Measurements from ENCODE around the gene SSBP1.
"Not testable (repeated sequence)": the region's sequence is repeated elsewhere in the genome, so short reads cannot be mapped to it uniquely, and the experiment has no call there.

SSBP1 gene, protein sequence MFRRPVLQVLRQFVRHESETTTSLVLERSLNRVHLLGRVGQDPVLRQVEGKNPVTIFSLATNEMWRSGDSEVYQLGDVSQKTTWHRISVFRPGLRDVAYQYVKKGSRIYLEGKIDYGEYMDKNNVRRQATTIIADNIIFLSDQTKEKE

DNA sequence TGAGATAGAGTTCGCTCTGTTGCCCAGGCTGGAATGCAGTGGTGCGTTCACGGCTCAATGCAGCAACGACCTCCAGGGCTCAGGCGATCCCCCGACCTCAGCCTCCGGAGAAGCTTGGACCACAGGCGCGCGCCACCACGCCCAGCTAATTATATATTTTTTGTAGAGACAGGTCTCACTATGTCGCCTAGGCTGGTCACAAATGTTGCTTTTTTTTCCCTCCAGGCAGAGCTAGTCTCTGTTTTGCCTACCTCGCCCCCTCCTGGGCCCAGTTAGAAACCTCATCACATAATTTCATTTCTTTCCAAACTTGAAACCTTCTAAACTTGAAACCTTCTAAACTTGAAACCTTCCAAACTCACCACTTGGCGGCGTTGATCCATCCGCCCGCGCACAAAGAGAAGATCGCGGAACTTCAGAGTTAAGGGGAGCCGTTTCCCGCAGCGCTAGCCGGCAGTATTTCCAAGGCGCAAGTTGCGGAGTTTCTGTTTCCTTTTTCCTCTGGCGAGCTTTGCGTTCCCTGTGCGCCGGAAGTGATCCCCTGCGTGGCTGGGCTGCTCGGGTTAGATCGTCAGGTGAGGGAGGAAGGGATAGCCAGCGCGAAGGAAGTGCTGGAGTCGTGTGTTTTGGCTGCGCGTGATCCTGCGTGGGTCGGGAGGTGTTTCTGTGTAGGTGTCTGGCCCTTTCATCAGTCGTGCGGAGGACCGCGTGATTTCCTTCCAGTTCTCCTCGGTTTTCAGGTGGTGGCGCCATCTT is at the start of gene SSBP1:
SSBP1 (plus strand) TSS at position 523 of the 756 bp plus-strand sequence. CDS start 809 bp downstream, outside the sequence.
- peak; percentile 82 for DNase-seq

DNA sequence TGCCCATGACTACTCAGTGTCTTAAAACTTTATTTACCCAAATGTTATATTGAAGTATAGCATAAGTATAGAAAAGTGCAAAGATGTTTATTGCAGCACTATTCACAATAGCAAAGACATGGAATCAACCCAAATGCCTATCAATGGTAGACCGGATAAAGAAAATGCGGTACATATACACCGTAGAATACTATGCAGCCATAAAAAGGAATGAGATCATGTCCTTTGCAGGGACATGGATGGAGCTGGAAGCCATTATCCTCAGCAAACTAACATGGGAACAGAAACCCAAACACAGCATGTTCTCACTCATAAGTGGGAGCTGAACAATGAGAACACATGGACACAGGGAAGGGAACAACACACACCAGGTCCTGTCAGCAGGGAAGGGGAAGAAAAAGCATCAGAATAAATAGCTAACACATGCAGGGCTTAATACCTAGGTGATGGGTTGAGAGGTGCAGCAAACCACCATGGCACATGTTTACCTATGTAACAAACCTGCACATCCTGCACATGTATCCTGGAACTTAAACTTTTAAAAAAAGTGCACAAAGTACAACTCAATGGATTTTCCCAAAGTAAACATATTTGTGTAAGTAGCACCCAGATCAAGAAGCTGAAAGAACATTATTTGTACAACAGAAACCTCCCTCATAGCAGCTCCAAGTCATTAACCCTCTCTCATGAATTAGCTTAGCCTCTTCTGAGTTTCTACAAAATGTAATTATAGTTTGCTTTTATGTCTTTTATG is 48.9 kb upstream of the SSBP1 start:
- not testable (repeated sequence) for DNase-seq

DNA sequence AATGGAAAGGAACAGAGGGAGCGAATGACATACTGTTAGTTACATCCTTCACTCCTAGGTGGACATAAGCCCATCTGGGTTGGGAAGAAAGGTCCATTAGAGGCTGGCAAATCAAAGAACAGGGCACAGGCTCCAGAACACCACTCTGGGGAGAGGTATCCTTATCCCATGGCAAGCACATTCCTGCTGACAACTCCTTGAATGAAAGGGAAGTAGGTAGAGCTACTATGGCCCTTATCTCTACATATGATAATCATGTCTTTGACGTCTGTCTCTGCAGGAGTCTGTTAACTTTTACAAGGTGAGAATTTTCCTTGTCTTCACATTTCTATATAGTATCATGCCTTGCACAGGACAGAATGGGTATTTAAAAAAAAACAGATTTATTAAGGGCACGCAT is 46.6 kb upstream of the SSBP1 start:
- no peak for DNase-seq

DNA sequence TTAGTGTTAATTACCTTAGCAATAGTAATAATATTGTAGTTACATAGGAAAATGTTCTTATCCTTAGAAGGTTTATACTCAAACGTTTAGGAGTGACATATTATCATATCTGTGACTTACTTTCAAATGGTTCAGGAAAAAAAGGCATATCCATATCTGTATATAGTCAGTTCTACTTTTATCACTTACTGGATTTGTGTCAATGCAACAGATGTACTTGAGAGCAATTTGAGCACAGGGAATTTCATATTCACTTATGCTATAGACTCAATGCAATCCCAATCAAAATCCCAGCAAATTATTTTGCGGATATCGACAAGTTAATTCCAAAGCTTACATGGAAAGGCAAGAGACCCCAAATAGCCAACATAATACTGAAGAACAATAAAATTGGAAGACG is 46.2 kb upstream of the SSBP1 start:
- no peak for DNase-seq

DNA sequence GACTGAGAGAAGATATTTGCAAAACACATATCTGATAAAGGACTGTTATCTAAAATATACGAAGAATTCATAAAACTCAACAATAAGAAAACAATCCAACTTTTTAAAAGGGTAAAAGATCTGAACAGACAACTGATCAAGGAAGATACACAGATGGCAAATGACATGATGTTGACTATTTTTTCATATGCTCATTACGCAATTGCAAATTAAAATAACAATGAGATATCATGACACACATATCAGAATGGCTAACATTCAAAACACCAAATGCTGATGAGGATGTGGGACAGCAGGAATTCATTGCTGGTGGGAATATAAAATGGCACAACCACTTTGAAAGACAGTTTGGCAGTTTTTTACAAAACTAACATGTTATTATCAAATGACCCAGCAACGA is 45.1 kb upstream of the SSBP1 start:
- DNase-seq = no peak

DNA sequence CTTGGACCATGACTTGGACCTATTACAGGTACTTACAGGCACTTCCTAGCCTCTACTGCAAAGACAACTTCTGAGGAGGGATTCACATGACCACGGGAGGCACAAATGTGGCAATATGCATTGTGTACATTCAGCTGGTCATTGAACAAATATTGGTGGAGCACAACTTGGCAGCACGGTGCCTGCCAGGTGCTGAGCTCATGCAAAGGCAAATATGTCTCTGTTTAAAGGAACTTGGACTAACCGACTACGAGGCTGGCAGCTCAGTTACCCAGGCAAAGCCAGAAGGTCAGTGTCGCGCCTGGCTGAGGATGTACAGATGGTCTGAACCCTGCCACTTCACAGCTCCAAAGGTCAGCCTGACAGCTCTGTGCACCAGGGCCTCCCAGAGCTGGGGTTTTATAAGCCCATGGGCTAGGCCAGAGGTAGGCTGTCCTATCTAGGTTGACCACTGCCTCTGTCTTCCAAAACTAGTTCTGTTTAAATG is 42.3 kb upstream of the SSBP1 start:
- no peak for DNase-seq

DNA sequence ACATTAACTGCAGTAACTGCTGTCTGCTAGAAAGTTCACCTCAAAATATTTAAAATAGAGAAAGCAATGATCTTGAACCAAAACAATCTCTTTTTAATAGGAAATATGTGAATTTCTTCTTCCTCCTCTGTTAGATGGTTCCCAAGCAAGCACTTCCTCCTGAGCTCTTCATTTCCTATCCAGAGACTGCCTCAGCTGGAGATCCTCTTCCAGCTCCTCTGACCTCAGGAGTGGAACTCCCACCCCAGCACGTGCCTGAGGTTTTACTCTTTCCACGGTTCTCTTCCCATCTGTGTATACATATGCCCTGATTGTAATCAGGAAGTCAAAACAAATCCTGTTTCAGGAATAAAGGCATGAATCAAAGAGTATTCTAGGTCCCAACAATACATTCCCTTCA is 41.8 kb upstream of the SSBP1 start:
- no peak for DNase-seq

DNA sequence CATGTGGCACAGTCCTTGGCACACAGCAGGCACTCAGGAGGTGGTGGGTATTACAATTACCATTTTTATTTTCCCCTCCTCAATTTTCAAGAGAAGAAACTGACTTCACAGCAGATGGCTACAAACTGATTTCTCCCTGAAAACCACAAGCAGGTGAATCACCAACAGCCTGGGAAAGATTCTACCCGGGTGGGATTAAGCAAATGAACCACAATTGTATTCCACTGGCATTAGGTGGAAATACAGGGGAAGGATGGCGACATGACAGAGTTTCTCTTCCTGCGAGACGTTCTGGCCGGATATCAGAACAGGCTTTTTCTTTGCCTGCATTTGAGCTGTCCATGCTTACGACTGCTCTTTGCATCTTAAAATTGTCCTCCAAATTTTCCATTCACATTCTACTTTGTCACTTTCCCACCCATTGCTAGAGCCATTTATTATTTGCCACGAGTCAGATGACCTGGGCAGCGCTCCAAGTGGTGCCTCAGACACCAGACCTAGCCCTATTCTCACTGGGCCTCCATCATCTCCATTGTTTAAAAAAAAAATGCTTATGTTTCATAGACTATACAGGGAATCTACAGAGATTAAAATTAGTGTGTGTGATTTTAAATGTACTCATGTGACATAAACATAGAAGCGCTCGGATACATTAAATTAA is 40.8 kb upstream of the SSBP1 start:
- no peak for DNase-seq

DNA sequence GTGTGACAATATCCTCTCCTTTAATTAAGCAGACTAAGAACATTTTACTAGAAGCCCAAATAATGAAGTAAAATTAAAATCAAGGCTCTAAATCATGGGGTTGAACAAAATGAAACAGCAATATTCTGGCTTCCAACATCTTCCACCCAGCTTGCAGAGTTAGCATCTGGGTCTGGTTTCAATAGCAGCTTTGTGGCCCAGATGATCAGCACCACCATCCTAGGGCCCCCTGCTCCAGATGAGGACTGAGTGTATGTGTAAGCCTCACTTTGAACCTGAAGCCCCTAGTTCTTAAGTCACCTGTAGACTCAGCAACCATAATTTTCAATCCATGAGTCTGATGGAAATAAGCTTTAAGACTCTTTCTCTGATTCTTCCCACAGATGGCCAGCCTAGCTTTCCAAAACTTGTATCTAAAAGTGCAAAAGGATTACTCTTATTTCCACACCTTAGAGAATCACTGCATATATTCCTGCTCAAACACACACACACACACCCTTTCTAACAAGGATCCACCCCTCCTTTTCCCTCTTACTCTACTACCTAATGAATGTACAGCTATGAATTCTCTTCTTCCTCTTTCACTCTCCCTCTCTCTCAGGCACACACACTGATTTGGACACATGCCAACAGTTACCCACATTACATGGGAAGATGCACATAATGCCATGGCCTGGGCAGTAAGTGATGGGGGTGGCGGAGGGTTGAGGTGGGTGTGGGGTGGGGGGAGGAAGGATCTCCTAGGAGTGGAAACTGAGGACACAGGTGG is 39.7 kb upstream of the SSBP1 start:
- no peak for DNase-seq

DNA sequence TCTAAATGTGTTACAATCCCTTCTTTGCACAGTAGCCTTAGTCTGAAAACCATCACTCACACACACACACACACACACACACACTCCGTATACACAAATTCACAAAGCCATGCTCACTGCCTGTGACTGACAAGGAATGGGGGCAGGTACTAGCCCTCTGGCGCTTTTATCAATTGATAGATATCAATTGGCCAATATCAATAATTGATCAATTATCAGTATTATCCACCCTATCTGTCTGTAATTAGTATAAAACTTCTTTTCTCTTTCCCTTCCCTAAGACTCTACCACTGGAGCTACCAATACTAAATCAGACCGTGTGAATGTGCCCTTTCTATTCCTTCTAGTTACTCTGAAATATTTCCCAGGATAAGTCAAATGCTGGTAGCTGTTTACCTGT is 38.3 kb upstream of the SSBP1 start:
- DNase-seq = no peak

DNA sequence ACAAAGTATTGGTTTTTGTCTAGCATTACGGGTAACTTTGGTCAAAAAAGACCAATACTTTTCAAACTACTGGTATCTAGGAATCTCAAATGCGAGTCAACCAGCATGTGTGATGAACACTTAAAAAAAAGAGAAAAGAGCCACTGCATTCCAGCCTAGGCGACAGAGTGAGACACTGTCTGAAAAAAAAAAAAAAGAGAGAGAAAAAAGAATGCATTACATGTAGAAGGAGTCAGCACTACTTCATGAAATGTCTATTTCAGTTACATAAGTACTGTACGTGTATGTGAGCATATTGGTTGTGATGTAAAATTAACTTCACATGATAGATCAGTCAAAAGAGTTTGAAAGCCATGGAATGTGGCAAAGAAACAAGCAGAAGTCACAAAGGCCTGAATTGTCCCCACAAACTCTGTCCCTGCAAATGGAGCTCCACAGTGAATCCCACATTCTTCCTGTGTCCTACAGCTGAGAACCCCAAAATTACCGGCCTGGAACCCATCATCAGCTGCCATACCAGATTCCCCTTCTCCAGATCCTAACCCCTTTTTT is 37.8 kb upstream of the SSBP1 start:
- DNase-seq = no peak

DNA sequence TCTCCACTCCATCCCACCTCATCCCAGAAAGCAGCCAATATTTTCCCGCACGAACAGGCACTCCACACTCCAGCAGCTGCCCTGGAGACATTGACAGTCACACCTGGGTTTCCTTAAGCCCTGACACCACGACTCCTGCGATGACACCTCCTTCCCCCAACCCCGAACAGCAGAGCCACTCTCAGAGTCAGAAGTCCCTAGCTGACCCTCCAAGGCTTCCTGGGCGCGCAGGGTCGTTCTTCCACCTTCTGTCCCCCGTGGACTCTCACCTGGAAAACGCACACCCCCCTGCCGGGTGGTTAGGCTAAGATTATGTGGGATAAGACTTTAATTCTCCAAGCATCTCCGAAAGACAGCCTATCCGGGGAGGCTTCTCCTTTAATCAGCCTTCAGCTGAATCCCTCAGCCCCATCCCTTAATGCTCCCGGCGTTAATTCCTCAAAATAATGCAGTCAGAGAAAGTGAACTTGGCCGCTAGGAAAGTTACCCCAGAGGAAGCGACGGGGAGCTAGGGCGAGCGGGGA is 37.2 kb upstream of the SSBP1 start:
- no peak for DNase-seq

DNA sequence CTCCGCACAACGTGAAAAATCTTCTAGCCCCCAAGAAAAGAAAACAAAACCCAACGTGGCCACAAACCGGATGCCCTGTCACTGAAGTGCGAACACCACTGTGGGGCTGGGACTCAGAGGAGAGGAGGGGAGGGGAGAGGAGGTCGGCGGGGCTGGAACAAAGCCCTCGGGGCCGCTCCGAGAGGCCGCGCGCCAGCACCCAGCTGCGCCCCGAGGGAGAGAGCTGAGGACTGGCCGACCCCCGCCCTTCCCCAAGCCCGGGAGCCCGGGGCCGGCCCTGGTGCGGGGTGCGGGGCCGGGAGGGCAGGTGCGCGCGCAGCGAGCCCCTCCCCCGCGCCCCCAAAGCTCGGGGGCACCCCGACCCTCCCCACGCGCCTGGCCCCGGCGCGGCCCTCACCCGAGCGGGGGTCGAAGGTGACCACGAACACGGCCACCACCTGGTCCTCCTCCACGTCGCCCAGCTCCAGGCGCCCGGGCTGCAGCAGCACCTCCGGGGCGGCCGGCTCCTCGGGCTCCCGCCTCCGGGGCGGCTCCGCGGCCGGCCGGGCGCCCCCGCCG is 36.6 kb upstream of the SSBP1 start:
- DNase-seq = peak; percentile 54

DNA sequence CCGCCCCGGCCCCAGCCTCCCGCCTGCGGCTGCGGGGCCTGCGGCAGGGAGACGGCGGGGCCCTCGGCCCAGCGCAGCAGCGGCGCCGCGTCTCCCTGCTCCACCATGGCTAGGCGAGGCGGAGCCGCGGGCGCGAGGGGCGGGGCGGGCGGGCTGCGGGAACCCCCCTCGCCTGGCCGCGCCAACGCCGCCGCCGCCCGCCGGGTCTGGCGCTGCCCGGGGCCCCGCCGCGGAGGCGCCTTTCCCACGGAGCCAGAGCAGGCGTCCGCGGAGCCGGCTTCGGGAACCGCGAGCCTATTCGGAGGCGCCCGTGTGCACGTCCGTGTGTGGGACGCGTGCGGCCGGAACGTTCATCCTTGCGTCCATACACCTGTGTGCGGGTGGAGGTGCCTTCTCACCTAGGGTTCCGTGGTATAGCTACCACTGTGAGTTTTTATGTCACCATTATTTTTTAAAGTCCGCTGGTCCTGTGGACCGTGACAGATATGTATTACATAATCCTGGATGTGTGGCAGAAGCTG is 36.1 kb upstream of the SSBP1 start, which contains the start of gene DENND11:
DENND11 (minus strand) TSS at position 120 of the 521 bp plus-strand sequence; CDS start at position 107, 13 bp downstream.
- DNase-seq = peak; percentile 59

DNA sequence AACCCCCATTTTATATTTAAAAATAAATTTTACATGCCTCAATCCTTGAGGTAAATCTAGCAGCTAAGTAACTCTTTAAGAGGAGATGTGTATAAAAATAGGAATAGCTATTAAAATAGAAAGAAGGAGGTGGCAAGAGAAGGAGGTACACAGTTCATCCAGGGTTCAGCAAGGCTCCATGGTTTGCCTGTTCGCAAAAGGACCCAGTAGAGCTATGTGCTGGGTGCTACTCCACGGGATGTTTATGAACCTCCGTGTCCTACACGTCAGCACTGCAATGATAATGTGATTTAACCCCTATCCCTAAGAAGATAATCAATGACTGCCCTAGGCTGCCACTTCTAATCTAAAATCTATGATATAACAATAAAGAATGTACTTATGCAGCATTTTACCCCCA is 35.3 kb upstream of the SSBP1 start:
- no peak for DNase-seq

DNA sequence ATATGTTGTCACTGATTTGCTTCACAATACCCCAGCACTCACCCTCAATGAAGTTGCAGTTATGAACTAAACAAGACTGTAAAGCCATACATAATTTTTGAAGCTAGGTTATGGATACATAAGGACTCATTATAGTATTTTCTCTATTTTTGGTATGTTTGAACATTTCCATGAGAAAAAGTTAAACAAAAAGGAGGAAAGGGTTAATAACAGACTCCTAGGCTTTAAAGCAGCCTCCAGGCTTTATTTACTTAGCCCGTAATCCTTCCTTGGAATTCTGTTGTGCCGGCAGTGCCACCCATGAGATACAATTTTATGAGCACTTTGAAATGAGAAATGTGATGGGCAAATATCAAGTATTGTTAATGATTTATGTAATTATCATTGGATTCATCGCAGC is 34.0 kb upstream of the SSBP1 start:
- DNase-seq = no peak

DNA sequence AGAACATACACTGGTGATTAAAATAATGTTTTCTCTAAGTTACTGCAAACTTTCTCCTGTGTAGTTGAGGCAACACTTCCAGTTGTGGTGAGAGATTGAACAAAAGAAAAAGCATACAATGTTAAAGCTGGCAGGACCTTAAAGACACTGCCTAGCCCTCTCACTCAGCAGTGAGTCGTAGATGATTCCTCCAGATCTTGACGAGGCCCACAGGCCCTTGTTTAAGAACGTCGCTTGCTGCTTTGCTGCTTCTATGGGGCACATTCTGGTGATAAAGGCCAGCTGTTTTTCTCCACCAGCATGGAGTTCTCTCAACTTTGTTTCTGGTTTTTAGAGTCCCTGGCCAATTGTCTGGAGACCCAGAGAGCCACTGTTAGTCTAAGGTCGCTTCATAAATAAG is 33.4 kb upstream of the SSBP1 start:
- no peak for DNase-seq

DNA sequence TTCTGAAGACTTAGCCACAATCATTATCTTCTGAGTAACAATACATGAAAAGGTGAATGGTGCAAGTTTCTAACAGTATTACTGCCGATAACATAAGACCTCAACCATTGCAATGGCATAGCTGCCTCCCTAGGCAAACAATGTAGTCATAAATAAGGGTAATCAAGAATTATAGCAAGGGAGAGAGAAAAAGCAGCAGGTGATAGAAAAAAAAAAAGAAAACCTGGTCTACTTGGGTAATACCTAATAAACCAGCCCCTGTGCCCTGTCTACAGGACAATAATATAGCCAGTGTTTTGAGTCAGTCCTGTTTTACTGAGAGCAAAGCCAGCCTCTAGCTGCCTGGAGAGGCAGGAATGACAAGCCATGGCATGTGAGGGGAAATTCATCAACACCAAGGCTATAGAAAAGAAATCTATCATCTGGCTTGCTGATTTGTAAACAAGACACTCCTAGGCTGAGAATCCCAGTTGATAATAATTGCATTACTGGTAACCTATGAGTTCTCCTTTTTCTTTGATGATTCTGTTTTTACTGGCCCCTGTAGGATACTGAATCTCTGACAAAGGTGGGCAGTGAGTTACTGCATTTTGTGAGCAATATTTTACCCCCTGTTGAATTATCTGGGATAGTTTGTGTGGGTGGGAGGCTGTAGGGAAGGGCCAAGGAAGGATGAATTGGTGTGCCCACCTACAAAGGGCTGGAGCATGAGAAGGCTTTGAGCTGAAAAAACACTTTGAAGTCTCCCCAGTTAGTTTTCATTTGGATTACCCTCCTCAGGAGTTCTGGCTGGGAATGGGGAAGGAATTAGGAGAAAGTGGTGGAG is 31.7 kb upstream of the SSBP1 start:
- no peak for DNase-seq

DNA sequence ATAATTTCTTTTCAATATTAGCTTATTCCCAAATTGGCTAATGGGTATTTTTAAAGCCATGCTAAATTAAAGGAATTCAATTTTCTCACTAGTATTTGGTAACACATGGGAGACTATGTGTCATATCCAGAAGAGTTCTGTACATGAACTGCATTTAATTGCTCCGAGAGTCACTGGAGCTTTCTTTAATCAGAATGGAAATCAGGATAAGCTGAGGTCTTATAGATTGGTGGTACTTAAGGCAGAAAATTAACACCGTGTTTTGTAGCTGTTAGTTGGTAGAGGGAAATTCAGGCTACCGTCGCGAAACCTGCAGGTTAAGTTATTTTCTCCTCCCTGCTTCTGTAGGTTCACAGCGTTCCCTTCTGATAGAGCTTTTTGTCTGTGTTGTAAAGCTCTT is 29.8 kb upstream of the SSBP1 start, which contains the start of gene WEE2:
WEE2 (plus strand) TSS at position 3 of the 400 bp plus-strand sequence. CDS start 406 bp downstream, outside the sequence.
- DNase-seq = no peak

DNA sequence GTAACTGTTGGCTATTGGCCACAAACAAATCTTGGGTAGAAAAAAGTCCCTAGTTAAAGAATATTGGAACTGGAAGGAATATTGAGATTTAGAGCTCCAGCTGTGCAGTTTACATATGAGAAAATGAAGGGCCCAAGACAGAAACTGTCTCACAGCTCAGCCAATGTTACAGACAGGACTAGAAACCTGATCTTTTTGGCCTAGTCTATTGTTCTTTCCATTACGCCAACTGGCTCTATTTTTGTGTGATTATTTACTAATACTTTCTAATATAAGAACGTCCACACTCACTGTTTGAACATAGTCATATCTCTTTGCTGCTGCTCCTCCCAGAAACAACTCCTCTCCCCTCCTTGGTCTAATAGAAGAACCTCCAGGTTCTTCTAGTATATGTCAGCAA is 28.8 kb upstream of the SSBP1 start:
- no peak for DNase-seq

All from stimulated activated CD4-positive, alpha-beta T cell treated with anti-CD3 and anti-CD28 coated beads, Interleukin-12 subunit alpha, Interleukin-12 subunit beta, amount 100 ng/mL, for 4 hours (primary cell).